HCT116 (cell line): Measurements from ENCODE around the gene EMILIN2.

ENCODE experiments used
- POLR2A ChIP-seq: IDR thresholded peaks from 2 replicates; pipeline ENCODE4 v1.7.0; 2011; ENCODE audit warnings: borderline replicate concordance; ENCODE audit not compliant: insufficient read depth, insufficient read length; ENCODE audit errors: extremely low read depth
- SIN3A ChIP-seq: IDR thresholded peaks from 2 replicates; pipeline ENCODE4 v1.6.1; 2012; ENCODE audit warnings: low read depth
- TF ChIP-seq, protein P1 (sequence below), 3 experiments: fragments of 200-600 bp in 1 of 3; sonication (generic) in 1 of 3; IDR thresholded peaks in 2 of 3; conservative IDR thresholded peaks in 1 of 3; 2 replicates each; pipeline ENCODE4 v1.5.1; 2012 to 2017; ENCODE audit warnings: low read depth in 2 of 3, low read length in 2 of 3, antibody characterized with exemption in 1 of 3, borderline replicate concordance in 1 of 3, control low read depth in 1 of 3, mild to moderate bottlenecking in 1 of 3, mixed read lengths in 1 of 3, mixed run types in 1 of 3, moderate library complexity in 1 of 3; ENCODE audit not compliant: insufficient read depth in 1 of 3

DNA sequence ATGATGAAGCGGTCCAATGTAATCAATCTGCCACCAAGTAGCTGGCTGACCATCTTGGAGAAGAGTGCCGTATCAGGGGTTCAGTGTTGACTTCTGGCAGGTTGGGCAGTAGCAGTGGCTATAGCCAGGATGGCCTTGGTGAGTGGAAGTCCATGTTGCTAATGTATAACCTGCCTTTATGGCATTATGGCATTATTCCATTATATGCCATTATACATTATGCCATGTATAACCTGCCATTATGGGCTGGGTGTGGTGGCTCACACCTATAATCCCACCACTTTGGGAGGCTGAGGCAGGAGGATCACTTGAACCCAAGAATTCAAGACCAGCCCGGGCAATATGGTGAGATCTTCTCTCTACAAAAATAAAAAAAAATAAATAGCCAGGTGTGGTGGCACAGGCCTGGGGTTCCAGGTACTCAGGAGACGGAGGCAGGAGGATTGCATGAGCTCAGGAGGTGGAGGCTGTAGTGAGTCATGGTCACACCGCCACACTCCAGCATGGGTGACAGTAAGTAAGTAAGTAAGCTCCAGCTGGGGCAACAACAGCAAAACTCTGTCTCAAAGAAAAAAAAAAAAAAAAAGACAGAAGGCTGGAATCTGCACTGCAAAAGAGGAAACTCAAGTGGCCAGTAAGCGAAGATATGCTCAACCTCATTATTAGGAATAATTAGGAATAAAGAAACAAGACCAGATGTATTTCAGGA is 24.4 kb upstream of the EMILIN2 start:
- TF ChIP-seq SIN3A (no peak), POLR2A (no peak)
- TF ChIP-seq, protein P1, sequence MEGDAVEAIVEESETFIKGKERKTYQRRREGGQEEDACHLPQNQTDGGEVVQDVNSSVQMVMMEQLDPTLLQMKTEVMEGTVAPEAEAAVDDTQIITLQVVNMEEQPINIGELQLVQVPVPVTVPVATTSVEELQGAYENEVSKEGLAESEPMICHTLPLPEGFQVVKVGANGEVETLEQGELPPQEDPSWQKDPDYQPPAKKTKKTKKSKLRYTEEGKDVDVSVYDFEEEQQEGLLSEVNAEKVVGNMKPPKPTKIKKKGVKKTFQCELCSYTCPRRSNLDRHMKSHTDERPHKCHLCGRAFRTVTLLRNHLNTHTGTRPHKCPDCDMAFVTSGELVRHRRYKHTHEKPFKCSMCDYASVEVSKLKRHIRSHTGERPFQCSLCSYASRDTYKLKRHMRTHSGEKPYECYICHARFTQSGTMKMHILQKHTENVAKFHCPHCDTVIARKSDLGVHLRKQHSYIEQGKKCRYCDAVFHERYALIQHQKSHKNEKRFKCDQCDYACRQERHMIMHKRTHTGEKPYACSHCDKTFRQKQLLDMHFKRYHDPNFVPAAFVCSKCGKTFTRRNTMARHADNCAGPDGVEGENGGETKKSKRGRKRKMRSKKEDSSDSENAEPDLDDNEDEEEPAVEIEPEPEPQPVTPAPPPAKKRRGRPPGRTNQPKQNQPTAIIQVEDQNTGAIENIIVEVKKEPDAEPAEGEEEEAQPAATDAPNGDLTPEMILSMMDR (IDR thresholded peaks at IDR 0.05 in 2 of 3, conservative IDR thresholded peaks at IDR 0.05 in 1 of 3; ENCODE audit: borderline replicate concordance in 1 of 3, insufficient read depth in 1 of 3, low read depth in 2 of 3, low read length in 2 of 3): no peak
